Stimulated activated CD8-positive, alpha-beta memory T cell treated with anti-CD3 and anti-CD28 coated beads, Interleukin-15, amount 100 ng/mL, for 48 hours (primary cell): ENCODE data around the gene KLHL10.
"Not testable (repeated sequence)": the region's sequence is repeated elsewhere in the genome, so short reads cannot be mapped to it uniquely, and the experiment has no call there.

Experiments used
- DNase-seq, 2 donors: peaks; one replicate each; pipeline ENCODE4 v3.0.0-alpha.2; 2020; ENCODE audit warnings: low read depth in 2 of 2

Gene KLHL10

DNA sequence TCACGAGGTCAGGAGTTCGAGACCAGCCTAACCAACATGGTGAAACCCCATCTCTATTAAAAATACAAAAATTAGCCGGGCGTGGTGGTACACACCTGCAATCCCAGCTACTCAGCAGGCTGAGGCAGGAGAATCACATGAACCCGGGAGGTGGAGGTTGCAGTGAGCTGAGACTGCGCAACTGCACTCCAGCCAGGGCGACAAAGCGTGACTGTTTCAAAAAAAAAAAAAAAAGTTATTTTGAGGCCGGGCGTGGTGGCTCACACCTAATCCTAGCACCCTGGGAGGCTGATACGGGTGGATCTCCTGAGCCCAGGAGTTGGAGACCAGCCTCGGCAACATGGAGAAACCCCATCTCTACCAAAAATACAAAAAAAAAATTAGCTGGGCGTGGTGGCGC lies 13.8 kb downstream of the KLHL10 start:
- DNase-seq = not testable (repeated sequence)

DNA sequence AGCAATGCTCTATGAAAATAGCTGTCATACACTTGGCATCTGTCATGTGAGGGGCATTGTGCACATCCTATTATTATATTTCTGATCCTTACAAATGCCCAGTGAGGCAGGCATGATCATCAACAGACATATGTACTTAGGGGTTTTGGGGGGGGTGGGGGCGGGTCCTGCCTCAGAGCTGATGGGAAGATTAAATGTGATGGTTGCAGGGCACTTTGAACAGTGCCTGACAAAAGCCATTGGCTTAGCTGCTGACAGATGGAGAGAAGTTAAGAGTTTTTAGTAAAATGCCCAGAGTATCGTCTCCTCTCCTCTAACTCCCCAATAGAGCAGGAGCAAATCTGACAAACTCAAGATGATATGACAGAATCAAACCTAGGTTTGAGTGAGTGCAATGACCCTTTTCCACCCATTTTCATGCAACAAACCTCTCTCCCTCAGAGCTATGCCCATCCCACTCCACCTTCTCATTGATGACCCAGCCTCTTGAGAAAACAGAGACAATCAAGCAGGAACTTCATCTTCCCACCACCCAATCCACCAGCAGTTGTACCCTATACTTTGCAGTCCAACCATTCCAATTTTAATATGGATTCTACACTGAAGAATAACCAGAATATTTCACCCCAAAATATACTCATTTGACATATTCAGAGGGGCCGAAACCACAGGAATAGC lies 22.8 kb downstream of the KLHL10 start:
- DNase-seq = no peak

DNA sequence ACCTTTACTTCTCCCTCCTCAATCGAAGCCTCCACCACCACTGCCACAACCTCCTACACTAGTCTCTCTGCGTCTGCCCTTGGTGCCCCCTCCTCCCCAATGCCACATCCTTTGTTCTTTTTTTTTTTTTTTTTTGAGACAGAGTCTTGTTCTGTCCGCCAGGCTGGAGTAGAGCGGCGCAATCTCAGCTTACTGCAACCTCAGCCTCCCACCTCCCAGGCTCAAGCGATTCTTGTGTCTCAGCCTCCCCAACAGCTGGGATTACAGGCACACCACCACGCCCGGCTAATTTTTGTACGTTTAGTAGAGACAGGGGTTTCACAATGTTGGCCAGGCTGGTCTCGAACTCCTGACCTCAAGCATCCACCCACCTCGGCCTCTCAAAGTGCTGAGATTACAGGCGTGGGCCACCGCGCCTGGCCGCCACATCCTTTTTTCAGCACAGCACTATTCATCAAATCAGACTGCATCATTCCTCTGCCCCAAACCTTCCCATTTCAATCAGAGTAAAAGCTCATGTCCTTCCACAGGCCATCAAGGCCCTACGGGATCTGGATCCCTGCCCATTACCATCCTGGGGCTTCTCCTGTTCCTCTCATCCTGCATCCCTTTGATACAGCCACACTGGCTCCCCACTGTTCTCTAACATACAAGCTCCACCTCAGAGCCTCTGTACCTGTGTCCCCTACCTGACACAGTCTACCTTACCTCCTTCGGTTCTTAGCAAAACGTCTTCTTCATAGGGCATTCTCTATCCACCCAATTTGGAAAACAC lies 25.6 kb downstream of the KLHL10 start:
- peak; percentile 6 to 30 for DNase-seq

DNA sequence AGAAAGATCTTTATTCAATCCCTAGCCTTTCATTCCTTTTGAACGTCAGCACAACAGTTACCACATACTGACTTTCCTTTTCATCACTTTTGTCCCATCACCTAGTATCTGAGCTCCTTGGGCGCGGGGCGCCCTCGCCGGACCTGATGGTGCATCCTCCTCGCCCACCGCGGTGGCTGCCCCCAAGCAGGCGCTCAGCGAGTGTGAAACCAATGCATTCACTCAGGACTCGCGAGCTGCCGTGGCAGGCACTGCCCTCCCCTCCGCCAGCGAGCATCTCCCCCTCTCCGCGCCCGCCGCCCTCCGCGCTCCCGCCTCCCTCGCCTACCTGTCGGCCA lies 26.8 kb downstream of the KLHL10 start:
- peak in 1 of 2 donors; percentile 38 for DNase-seq

DNA sequence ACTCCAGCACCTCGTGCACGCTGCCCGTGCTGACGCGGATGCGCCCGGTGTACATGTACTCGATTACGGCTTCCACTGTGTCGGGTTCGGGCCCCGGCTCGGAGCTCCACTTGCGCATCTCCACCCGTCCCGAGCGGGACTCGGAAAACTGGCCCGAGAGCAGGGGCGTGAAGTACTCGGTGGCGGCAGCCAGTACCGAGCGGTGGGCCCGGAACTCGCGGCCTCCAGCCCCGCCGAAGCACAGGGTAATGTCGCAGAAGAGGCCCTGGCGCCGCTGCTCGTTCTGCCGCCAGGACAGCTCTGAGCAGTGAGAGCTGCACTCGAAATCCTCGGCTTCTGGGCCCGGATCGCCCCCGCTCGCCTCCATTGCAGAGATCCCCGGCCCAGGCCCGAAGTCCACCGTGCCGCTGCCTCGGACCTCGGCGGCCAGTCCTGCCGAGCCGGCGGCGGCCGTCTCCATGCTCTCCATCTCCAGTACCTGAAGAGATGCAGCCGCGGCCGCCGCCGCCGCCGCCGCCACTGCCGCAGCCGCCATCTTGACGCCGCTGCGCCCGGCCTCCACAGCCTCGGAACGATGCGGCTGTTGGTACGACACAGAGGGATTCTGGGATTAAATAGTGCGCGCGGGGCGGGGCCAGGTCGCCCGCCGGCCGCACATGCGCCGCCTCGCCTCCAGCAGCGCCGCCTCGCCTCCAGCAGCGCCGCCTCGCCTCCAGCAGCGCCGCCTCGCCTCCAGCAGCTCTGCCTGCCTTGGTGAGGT lies 27.4 kb downstream of the KLHL10 start, which contains the start of gene KLHL11:
TSS of gene KLHL11 (minus strand) at position 588 of the 760 bp plus-strand sequence. CDS start at position 535, 53 bp downstream.
- peak; percentile 84 to 86 for DNase-seq

DNA sequence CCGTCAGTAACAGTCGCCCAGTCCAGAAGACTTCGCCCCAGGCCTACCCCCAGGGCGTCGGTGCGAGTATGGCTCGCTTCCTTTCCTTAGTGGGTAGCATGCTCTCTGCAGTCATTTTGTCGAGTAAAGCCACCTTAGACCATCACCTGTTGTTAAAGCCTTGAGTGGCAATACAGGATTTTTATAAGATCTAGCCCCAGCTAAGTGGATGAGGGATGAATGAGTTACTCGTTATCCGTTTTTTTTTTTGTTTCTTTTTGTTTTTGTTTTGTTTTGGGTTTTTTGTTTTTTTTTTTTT lies 27.9 kb downstream of the KLHL10 start:
- no peak for DNase-seq

DNA sequence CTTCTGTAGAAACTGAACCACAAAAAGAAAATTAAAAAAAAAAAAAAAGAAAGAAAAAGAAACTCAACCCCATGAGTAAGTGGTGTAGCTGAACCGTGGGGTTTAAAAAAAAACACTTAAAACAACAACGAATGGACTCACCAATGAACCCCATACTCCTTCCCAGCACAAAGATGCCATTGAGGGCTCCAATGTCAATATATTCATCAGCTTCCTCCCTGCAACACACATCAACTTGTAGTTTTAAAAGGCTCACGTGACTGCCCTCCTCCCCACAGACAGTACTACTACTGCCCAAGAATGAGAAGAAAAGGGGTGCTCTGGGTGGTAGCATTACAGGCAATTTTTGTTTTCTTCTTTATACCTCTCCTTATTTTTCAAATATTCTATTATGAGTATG lies 30.9 kb downstream of the KLHL10 start:
- DNase-seq = no peak

DNA sequence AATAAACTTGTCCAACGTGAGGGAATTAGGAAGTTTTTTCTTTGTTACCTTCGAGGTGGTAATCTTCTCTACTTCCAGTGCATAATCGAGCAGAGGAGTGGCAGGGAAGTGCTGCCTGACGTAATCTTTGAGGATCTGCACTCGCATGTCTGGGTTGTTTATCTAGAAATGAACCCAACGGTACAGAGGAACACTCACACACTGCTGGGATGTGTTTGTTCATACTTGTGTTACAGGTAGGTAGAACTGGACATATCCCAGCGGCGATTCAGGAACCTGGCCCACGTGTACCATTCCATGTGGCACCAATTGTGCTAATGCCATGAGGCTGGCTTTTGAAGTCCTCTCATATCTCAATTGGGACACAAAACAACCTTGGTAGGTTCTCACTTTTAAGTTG lies 31.8 kb downstream of the KLHL10 start:
- no peak for DNase-seq

DNA sequence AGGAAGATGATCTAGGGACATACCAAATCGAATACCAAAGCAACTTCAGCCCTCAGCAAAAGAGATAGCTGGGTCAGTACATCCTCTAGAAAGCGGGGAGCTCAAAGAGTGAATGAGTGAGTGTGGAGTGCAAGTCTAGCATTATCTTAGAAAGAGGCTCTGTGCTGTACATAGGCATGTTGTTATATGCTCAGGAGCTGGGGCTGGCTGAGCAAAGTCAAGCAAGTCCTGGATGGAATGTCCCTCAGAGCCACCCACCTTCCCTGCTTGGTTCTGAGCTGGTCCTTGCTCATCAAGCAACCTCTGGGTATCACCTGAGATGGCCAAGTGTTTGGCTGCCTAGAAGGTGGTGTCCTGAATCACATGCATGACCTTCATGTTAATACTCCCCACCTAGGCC lies 32.5 kb downstream of the KLHL10 start:
- no peak for DNase-seq

DNA sequence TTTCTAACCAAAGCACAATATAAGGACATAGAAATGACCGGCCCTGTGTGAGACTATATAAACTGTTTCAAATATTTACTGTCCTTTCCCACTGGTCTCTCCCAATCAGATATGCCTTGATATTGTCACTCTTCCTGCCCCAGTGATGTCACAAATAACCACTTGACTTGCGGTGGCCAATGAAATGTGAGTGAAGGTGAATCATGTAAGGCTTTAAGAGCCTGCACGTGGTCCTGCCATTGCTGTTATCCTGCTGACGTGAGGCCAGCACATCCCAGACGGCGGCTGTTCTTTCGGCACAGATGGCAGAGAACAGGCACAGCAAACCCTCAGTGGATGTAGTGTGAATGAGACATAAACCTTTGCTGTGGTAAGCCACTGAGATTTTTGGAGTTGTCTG lies 33.0 kb downstream of the KLHL10 start:
- DNase-seq = no peak

DNA sequence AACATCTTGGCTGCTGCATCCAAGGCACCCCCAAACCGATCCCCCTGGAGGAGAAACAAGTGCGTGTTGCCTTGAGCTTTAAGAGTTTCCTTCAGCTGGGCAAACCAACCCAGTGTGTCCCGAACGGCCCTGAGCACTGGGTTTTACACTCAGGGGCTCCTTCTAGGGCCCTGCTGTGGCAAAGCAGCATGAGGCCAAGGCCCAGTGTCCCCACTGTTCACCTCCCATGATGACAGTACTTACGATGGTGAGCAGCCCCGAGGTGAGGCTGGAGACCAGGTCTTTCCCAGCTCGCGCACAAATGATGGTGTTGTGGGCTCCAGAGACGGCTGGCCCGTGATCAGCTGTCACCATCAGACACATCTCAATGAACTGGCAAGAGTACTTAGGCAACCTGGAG lies 34.2 kb downstream of the KLHL10 start:
- DNase-seq = no peak

DNA sequence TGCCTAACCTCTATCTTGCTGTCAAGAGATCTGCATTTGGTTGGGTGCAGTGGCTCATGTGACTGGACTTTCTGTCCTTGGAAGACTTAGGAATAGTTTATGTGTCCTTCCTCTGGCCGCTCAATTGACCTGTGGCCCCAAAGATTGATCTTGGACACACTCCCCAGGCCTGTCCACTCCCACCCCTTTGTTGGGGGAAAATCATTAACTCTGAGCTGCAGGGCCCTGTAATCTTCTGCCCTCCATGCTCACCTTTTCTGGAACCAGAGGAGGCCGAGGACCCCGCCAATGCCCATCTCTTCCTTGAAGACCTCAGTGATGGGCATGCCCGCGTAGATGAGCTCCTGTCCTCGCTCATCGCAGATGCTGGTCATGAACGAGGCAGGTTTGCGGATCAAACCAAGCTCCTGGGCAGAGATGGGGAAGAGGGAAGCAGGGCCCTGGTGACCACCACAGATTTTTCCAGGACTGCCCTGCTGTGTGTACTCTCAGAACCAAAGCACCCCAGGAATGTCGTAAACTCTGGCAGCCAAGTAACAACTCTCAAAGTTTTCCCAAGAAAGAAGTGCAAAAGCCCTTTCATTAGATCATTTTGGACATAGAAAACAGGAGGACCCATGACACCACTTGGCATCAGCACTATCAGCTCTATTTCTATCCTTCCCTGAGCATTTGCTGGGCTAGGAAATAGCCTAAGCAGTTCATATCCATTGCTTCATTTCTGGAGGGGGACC lies 36.1 kb downstream of the KLHL10 start:
- DNase-seq = no peak

DNA sequence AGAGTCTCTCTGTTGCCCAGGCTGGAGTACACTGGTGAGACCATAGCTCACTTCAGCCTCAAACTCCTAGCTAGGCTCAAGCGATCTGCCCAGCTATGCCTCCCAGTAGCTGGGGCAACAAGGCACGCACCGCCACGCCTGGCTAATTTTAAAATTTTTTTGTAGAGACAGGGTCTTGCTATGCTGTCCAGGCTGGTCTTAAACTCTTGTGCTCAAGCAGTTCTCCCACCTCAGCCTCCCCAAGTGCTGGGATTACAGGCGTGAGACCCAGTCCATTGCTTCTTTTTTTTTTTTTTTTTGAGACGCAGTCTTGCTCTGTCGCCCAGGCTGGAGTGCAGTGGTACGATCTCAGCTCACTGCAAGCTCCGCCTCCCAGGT lies 36.7 kb downstream of the KLHL10 start:
- not testable (repeated sequence) for DNase-seq

DNA sequence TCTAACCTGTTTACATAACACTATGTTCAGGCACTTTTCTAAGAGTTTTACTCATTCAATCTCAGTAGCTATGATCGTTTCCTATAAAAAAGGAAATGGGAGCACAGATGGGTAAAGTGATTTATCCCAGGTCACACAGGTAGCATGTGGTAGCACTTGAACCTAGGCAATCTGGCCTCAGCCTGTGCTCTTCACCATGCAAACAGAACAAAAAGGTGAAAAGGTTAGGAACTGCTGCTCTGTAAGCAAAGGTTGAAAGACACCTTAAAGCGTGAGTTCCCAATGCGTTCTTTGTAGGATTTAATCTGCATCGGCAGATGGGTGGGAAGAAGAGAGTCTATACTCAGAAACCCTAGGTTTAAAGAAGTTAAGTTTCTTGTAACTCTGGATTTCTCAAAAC lies 42.5 kb downstream of the KLHL10 start:
- no peak for DNase-seq

DNA sequence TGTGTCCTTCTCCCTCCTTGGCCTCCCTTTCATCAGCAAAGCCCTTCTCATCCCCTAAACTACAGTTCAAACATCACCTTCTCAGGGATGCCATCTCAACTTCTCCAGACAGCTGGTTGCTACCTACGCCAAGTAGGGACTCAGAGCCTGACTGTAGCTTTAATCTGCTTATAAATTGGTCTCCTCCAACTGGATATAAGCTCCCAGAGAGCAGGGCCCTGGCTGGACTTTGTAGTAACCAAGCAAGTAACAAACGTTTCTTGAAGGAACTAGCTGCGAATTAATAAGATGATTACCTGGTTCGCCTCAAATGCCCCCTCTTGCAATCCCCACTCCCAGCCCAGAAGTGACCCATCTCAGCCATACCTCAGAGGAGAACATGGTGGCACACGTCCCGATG lies 45.1 kb downstream of the KLHL10 start:
- DNase-seq = no peak

DNA sequence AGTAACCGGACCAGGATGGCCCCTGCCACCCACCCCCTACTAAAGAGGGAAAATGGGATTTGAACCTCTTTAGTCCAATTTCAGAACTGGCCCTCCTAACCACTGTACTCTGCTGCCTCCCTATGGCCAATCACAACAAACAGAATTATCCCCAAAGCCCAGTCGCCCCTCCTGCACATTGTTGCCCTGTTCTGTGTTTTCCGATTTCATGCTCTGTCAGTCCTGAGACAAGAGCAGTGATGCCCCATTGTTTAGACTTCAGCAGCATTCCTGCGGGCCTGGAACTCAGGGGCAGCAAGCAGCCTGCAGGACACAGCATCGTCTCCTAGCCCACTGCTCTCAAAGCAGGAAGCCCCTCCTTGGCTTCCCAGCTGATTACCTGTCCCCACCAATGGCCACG lies 48.1 kb downstream of the KLHL10 start:
- DNase-seq = no peak

DNA sequence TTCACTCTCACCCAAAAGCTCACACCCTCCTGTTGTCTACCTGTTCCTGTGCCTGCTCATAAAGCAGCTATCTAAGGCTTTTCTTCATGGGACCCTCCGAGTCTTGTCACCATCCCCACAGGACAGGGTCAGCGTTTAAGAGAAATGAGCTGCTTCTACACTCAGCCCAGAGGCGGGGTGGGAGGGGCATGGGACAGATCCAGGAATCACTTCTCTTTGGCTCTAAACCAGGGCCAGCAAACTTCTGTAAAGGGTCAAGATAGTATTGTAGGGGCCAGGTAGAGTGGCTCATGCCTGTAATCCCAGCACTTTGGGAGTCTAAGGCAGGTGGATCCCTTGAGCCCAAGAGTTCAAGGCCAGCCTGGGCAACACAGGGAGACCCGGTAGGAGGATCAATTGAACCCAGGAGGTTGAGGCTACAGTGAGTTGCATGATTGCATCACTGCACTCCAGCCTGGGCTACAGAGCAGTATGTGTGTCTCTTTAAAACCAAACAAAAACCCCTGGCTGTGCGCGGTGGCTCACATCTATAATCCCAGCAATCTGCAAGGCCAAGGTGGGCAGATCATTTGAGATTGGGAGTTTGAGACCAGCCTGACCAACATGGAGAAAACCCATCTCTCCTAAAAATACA lies 50.8 kb downstream of the KLHL10 start:
- no peak for DNase-seq

DNA sequence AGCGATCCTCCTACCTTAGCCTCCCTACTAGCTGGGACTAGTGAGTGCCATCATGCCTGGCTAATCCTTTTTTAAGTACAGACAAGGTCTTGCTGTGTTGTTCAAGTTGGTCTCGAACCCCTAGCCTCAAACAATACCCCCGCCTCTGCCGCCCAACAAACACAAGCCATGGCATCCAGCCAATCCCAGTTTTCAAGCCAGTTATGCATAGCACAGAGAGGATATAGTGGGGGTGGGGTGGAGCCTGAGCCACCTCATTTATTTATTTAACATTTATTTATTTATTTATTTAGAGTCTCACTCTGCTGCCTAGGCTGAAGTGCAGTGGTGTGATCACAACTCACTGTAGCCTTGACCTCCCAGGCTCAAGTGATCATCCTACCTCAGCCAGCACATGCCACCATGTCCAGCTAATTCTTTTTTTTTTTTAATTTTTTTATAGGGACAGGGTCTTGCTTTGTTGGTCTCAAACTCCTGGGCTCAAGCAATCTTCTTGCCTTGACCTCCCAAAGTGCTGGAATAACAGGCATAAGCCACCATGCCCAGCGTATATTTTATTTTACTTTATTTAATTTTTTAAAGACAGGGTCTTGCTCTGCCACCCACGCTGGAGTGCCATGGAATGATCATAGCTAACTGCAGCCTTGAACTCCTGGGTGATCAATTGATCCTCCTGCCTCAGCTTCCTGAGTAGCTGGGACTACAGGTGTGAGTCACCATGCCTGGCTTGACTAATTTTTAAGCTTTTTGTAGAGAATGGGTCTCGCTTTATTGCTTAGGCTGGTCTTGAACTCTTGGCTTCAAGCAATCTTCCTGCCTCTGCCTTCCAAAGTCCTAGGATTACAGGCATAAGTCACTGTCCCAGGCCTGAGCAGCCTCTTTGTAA lies 53.8 kb downstream of the KLHL10 start:
- DNase-seq = no peak

DNA sequence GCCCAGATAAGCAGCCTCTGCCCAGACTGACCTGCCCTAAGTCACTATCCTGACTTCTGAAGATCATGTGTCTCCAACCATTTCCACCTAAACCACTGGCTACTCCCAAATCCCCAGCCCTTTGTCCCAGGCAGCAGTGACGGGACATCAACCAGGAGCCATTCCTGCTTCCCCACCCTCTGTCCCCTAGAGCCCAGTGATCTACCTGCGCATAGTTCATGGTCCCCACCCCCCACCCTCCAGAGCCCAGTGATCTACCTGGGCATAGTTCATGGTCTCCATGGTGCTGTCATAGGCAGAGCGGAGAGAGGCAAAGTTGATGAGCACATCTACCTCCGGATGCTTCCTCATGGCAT lies 54.4 kb downstream of the KLHL10 start:
- no peak for DNase-seq

DNA sequence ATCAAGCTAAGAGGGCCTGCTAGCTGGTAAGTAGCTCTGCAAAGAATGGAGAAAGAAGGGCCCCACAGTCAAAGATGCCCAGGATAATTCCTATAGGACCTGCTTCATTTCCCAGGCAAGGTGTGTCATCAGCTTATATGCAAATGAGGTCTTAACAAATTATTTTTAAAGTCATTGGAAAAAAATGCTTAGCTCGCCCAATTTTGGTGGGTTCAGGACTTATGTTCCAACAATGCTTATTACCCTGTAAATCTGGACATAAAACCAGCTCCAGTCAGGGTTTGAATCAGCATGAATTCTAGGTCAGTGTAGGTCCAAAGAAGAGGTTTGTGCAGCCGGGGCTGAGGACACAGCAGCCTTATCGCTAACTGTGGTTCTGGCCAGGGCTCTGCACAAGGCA lies 55.8 kb downstream of the KLHL10 start:
- DNase-seq = no peak

DNA sequence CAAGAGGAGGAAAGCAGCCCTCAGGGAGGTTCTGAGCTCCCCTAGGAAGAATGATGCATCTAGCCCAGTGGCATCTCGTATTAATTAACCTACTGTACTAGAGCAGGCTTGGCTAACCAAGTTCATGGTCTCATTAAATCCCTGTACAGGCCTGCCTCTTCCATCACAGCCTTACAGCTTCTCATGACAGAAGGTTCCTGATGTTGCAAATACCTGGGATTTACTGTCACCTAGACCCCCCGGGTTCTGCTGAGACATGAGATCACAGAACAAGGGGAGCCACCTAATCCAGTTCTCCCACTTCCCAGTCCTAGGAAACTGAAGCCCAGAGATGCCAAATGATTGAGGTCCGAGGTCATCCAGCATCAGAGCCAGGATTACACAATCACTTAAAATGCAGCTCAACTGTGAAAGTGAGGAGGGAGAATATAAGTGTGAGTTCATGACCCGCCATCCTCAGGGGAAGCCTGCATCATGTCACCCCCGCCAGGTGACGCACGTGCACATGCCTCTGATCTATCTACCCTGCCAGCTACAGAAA lies 57.2 kb downstream of the KLHL10 start:
- no peak for DNase-seq
